GM18511 (cell line): ENCODE measurements around the gene TLE4.

Experiments
- ATAC-seq: cut with Tn5 transposase; IDR thresholded peaks from one replicate; pipeline ENCODE4 v1.9.1; 2021; ENCODE audit warnings: mild to moderate bottlenecking, moderate library complexity; ENCODE audit not compliant: unreplicated experiment

Gene TLE4

GRCh38 chr9:79765466-79765865 lies 193.7 kb downstream of the TLE4 start:
- ATAC-seq, result no peak

GRCh38 chr9:79766091-79766490 lies 194.3 kb downstream of the TLE4 start:
- ATAC-seq, result no peak

GRCh38 chr9:79768194-79768593 lies 196.4 kb downstream of the TLE4 start:
- ATAC-seq, result no peak

- ATAC-seq, result no peak
These were observed 197.9 kb downstream of the TLE4 start for GRCh38 chr9:79769476-79770275.

GRCh38 chr9:79774356-79774755 lies 202.6 kb downstream of the TLE4 start:
- ATAC-seq, result no peak
